Heart right ventricle (tissue), 16 donors: ENCODE results near the gene IGSF9B. TPM values are rescaled to one million over a fixed set of nuclear protein-coding genes. Genes with fewer than 3 reads are reported as not detected.
A peak's percentile ranks its signal among the peaks of the same experiment; 100 is the strongest.

Experiments used
- ATAC-seq, 8 donors: fragments of 200-7000 bp; cut with Tn5 transposase; one replicate each; pipeline ENCODE4 v1.9.1; 2020; ENCODE audit warnings: mild to moderate bottlenecking in 8 of 8, moderate library complexity in 8 of 8, moderate number of reproducible peaks in 1 of 8
- DNase-seq, 2 donors: peaks; one replicate each; pipeline ENCODE4 v3.0.0-alpha.2; 2020
- H3K27ac ChIP-seq, 10 donors: fragments of 200-600 bp; sonication (generic) in 2 of 10; one replicate each; pipeline versions ENCODE4 v1.5.0 to v1.8.0; 2020 to 2022; ENCODE audit warnings: mild to moderate bottlenecking in 3 of 10
- H3K27me3 ChIP-seq, 7 donors: fragments of 200-600 bp; one replicate each; pipeline ENCODE4 v1.8.0; 2021 to 2022; ENCODE audit warnings: mild to moderate bottlenecking in 2 of 7
- H3K36me3 ChIP-seq, 9 donors: fragments of 200-600 bp; sonication (generic) in 1 of 9; one replicate each; pipeline versions ENCODE4 v1.5.0 to v1.8.0; 2020 to 2022; ENCODE audit warnings: mild to moderate bottlenecking in 2 of 9
- H3K4me1 ChIP-seq, 9 donors: fragments of 200-600 bp; sonication (generic) in 1 of 9; one replicate each; pipeline versions ENCODE4 v1.5.0 to v1.8.0; 2020 to 2022; ENCODE audit warnings: mild to moderate bottlenecking in 4 of 9
- H3K4me3 ChIP-seq, 10 donors: fragments of 200-600 bp; sonication (generic) in 2 of 10; one replicate each; pipeline versions ENCODE4 v1.5.0 to v1.8.0; 2020 to 2022; ENCODE audit warnings: mild to moderate bottlenecking in 7 of 10, moderate library complexity in 2 of 10
- H3K9me3 ChIP-seq, 11 donors: fragments of 200-600 bp in 10 of 11; sonication (generic) in 2 of 11; one replicate each; pipeline versions ENCODE4 v1.5.0 to v1.8.0; 2013 to 2022; ENCODE audit warnings: mild to moderate bottlenecking in 2 of 11, control low read depth in 1 of 11, moderate library complexity in 1 of 11
- CTCF ChIP-seq, 9 donors: fragments of 200-600 bp; sonication (generic) in 2 of 9; IDR thresholded peaks; one replicate each; pipeline versions ENCODE4 v1.5.0 to v1.8.0; 2021 to 2022; ENCODE audit warnings: antibody characterized with exemption in 9 of 9, mild to moderate bottlenecking in 5 of 9, moderate library complexity in 1 of 9
- WGBS, 2 donors: extraction: QIAGEN DNeasy Blood & Tissue Kit; methylation state at CpG; one replicate each; pipeline ENCODE4 v1.1.7; 2013; ENCODE audit warnings: inconsistent platforms in 1 of 2; 5-methylcytosine and 5-hydroxymethylcytosine counted together
- intact Hi-C, 10 donors: fragments of 100-400 bp; cut with DNase I; formaldehyde crosslinking; loops; one replicate each; pipeline versions ENCODE4 v1.11.1 to v1.14.2; 2022
- polyA plus RNA-seq, 2 donors: library from polyadenylated mRNA; stranded (reverse); fragments of 200-250 nt; gene quantifications; one replicate each; pipeline ENCODE4 v1.2.3, GENCODE V29; 2013
- total RNA-seq, 10 donors: library from RNA; stranded (reverse); fragmentation: NEBNext Ultra II Directional in 3 of 10; extraction: Animal tissue kit (Norgen Biotek cat#: 25700) in 3 of 10; gene quantifications; one replicate each; pipeline versions ENCODE4 v1.2.1 to v1.2.4, GENCODE V29; 2021 to 2023
- donor health status: Arrhythmogenic right ventricular cardiomyopathy.
- donor health status: ischemic (EF 13 %, LVEDD 7.1; RV severe dilation, severe dysfunction).
- donor health status: healthy with polysubstance abuse.
- donor health status: DM: no; HTN: yes; CAD: no.
- donor health status: DM: no; HTN: no; CAD: no.
- donor health status: ischemic (EF 25% LVEDD 6.9; RV normal size, moderate dysfunction).
- donor health status: ischemic (EF 25% LVEDD 5.7; RV mildly dilated, moderate dysfunction).
- donor health status: healthy.
- donor health status: DM: yes; HTN: yes; CAD: no.
- donor health status: Ischemic cardiomyopathy.
- donor health status: ischemic (EF 35%, LVEDD 5.7; RV mildly dilated, moderate dysfunction).
- donor health status: nonischemic (EF 11% LVEDD 7.7; RV severe dilation, severe dysfunction).
- donor health status: DM: yes; HTN: yes; CAD: no.
- donor health status: PGD.
- donor health status: ischemic (EF 29% LVEDD 5.4; RV normal size, mild dysfunction).
- donor health status: nonischemic (EF 23%, LVEDD 6.1; RV moderate dilation, normal function).

The IGSF9B gene
- total and polyA plus RNA-seq, 12 donors, result 6.7 to 72.3 (median 49.6) TPM

- WGBS, 2 donors, result 65 to 68% methylated on average over 10 of the region's 10 CpGs
- no peak for DNase-seq
- H3K4me3 ChIP-seq, result peak overlapping the region; percentile 14 to 60 (median 49)
Observed at GRCh38 chr11:133952199-133953190, 4.3 kb downstream of the IGSF9B start.

GRCh38 chr11:133951327-133952198 lies 5.2 kb downstream of the IGSF9B start:
- no peaks in the 10 kb centered on the region for H3K9me3 ChIP-seq
- H3K27me3 ChIP-seq, result peaks cover 0 to 47% (median 9%) of the 10 kb centered on the region in 7 donors
- no peak for DNase-seq
- H3K36me3 ChIP-seq, result no peaks in the 10 kb centered on the region
- intact Hi-C loops, result loop anchor here in 1 of 10 donors (5.0 kb wide), 1 partner anchor 86 kb away; no protein-coding TSS in a partner anchor
- peaks cover 14 to 97% (median 74%) of the 10 kb centered on the region in 9 donors for H3K4me1 ChIP-seq
- no peak for TF ChIP-seq CTCF (IDR thresholded peaks at IDR 0.05)
- peak in 6 of 8 donors; percentile 3 to 28 (median 22) for ATAC-seq
- peak overlapping the region; percentile 14 to 60 (median 49) for H3K4me3 ChIP-seq
- 10 to 17% methylated on average over 31 to 32 of the region's 32 CpGs for WGBS, 2 donors
- H3K27ac ChIP-seq, result peak overlapping the region; percentile 81 to 96 (median 90)

More at GRCh38 chr11:133952199-133953190, 4.3 kb downstream of the IGSF9B start:
- intact Hi-C loops, result loop anchor here in 1 of 10 donors (5.0 kb wide), 1 partner anchor 85 kb away; no protein-coding TSS in a partner anchor
- no peaks in the 10 kb centered on the region for H3K9me3 ChIP-seq
- ATAC-seq, result peak in 1 of 8 donors; percentile 12
- no peaks in the 10 kb centered on the region for H3K36me3 ChIP-seq
- peak overlapping the region; percentile 81 to 96 (median 90) for H3K27ac ChIP-seq
- no peak for TF ChIP-seq CTCF (IDR thresholded peaks at IDR 0.05)
- peaks cover 0 to 55% (median 9%) of the 10 kb centered on the region in 7 donors for H3K27me3 ChIP-seq
- H3K4me1 ChIP-seq, result peaks cover 15 to 92% (median 64%) of the 10 kb centered on the region in 9 donors

GRCh38 chr11:133950874-133951326 lies 5.9 kb downstream of the IGSF9B start:
- no peaks in the 10 kb centered on the region for H3K36me3 ChIP-seq
- DNase-seq, result peak; percentile 65 to 77
- H3K27ac ChIP-seq, result peak overlapping the region; percentile 81 to 96 (median 90)
- WGBS, 2 donors, result 6 to 9% methylated on average over 17 of the region's 17 CpGs
- intact Hi-C loops, result loop anchor here in 1 of 10 donors (5.0 kb wide), 1 partner anchor 86 kb away; no protein-coding TSS in a partner anchor
- H3K9me3 ChIP-seq, result no peaks in the 10 kb centered on the region
- ATAC-seq, result peak; percentile 29 to 70 (median 58)
- peaks cover 0 to 41% (median 8%) of the 10 kb centered on the region in 7 donors for H3K27me3 ChIP-seq
- peak overlapping the region; percentile 14 to 60 (median 49) for H3K4me3 ChIP-seq
- TF ChIP-seq CTCF (IDR thresholded peaks at IDR 0.05), result no peak
- peaks cover 21 to 97% (median 79%) of the 10 kb centered on the region in 9 donors for H3K4me1 ChIP-seq
